ENCODE results near the gene RASSF8.

DNA sequence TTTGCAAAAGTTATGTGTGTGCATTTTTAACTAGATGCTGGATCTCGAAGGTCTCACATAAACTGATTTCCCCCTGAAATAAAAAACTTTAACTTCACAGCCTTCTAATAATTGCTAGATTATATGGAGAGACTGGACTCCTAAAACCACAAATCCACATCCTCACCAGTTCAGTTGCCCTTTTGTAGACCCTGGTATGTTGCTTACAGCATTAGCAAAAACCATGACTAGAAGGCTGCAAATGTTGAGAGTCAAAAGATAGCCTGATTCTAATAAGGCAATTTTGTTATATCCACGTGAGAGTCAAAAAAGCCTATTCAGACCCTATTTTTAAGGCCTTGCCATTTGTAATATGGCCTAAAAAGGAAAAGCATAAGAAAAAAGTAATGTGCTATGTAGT, 37.4 kb downstream of the RASSF8 start:
- TF ChIP-seq GATA2 (IDR thresholded peaks at IDR 0.05; ENCODE audit: low read depth, low read length), result no peak
- no peak for TF ChIP-seq GATA3 (IDR thresholded peaks at IDR 0.05; ENCODE audit: low read depth, low read length)
